NCI-H524 (cell line): ENCODE measurements around the gene MAP2K3.
"Not testable (repeated sequence)": the region's sequence is repeated elsewhere in the genome, so short reads cannot be mapped to it uniquely, and the experiment has no call there.

Experiments used
- DNase-seq, 2 experiments: peaks; one replicate each; lab custom pipeline; 2025; lab: John Stamatoyannopoulos, UW

Gene MAP2K3

DNA sequence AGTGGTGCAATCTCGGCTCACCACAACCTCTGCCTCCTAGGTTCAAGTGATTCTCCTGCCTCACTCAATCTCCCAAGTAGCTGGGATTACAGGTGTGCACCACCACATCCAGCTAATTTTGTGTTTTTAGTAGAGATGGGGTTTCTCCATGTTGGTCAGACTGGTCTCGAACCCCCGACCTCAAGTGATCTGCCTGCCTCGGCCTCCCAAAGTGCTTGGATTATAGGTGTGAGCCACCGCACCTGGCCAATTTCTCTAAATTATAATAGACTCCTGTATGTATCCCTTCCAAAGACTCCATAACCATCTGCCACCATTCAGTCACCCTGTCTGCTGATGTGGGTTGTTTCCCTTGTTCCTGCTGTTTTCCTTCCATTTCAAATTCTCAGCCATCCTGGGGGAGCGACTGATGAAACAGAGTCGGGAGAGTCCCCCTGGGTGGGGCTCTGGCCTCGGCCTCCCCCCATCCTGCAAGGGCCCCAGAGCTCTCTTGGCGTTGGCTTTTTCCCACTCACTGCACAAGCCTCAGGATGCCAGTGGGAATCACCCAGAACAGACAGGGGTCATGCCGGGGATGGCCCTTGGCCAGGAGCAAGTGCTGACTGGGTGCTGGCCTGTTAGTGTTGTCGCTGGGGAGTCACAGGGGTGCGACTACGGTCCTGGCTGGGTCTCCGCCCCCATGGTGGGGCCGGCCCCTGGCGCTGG, 25.7 kb downstream of the MAP2K3 start:
- not testable (repeated sequence) for DNase-seq

DNA sequence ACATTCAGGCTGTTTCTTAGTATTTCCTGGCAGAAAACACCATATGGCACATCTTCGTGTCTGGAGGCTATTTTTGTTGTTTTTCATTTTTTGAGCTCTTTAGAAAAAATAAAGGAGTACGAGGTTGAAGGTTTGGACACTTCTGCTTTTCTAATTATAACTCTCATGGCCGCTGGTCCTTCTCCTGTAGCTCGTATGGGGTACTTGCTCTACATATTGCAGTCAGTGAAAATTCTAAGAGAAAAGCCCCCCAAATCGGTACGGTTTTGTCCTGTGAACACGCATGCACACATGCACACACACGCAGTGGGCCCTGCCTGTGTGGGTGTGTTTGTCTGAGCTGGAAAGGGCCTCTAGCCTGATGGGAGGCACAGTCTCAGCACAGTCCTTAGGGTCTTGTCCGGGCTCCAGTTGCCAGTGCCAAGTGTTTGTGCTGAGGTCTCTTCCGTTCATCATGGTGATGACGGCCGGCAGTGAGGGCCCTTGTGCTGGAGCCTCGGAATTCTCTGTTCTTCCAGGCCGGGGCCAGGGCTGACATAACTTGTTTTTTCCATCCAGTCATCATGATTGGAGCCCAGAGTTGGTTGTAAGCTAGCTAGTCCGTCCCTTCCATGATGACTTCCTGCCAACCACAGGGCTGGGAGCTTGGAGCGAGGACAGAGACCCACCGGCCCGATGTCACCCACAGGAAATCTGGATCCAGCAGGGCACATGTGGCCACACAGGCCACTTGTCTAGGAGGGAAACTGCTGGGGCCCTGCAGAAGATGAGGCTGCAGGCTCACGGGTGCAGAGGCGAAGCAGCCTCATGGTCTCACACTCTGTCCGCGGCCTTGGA, 26.5 kb downstream of the MAP2K3 start:
- not testable (repeated sequence) for DNase-seq

DNA sequence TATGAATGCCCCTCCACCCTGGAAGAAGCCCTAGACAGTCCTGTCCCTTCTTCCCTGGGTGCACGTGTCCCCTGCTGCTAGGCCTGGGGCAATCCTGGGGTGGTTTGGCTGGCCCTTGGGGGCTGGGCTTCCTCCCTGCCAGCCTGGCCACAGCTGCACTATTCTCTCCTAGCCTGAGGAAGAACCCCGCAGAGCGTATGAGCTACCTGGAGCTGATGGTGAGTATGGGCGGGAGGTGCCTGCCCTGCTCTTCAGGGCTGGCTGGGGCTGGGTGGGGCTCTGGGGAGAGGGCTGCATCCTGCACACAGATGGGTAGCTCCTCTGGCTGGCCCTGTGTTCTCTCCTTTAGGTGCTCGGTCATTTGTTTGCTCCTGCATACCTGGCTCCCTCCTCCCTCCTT, 28.8 kb downstream of the MAP2K3 start:
- DNase-seq = no peak

DNA sequence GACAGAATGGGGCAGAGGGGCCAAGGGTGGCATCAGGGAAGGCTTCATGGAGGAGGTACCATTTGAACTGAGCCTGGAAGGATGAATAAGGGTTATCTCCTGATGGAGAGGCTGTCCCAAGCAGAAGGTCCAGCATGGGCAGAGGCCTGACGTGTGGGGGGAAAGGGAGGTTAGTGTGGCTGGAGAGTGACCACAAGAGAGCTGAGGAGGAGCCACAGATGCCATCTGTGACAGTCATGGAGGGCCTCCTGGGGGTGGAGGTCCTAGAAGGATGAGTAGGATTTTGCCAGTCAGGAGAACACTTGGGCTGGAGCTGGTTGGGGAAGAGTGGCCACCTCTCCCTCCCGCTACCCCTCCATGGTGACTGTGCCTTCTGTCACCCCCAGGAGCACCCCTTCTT, 29.2 kb downstream of the MAP2K3 start:
- DNase-seq = not testable (repeated sequence)

DNA sequence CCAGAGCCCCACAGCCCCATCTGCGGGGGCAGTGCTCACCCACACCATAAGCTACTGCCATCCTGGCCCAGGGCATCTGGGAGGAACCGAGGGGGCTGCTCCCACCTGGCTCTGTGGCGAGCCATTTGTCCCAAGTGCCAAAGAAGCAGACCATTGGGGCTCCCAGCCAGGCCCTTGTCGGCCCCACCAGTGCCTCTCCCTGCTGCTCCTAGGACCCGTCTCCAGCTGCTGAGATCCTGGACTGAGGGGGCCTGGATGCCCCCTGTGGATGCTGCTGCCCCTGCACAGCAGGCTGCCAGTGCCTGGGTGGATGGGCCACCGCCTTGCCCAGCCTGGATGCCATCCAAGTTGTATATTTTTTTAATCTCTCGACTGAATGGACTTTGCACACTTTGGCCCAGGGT, 29.8 kb downstream of the MAP2K3 start:
- DNase-seq = not testable (repeated sequence)

DNA sequence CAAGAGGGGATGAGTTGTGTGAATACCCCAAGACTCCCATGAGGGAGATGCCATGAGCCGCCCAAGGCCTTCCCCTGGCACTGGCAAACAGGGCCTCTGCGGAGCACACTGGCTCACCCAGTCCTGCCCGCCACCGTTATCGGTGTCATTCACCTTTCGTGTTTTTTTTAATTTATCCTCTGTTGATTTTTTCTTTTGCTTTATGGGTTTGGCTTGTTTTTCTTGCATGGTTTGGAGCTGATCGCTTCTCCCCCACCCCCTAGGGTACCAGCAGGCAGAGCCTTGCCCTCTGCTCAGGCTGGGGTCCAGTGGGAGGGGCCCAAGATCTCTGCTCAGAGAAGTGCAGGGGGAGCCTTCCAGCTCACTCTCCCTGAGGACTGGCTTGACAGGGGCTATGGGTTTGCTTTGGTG, 30.2 kb downstream of the MAP2K3 start:
- not testable (repeated sequence) for DNase-seq

DNA sequence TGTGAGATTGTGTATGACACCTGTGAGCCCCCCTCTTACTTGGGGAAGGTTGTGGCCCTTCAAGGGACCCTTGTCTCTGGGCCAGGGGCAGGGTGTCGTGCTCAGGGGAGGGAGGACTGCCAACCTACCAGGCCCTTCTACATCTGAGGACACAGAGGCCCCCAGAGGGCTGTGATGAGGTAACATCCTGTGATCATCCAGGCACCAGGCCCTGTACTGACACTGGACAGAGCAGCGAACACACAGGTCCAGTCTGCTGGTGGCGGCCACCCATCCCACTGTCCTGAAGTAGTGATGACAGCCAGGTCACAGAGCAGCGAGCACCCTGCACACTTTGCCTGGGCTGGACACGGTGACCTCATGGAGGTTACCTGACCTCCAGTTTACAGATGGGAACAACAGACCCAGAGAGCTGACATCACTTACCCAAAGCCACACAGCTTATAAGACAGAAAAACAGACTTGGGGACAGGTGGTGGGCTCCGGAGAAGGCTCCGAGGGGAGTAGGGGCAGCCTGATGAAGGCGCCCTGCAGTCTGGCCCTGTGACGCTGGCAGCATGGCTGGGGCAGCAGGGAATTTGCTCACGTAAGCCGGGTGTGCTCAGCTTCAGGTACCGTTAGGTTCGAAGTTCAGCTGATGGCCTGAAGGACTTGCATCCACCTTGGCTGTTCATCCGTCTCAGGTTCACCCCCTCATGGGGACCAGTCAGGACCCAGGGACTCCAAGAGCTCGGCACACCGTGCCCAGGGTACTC, 30.9 kb downstream of the MAP2K3 start:
- not testable (repeated sequence) for DNase-seq

DNA sequence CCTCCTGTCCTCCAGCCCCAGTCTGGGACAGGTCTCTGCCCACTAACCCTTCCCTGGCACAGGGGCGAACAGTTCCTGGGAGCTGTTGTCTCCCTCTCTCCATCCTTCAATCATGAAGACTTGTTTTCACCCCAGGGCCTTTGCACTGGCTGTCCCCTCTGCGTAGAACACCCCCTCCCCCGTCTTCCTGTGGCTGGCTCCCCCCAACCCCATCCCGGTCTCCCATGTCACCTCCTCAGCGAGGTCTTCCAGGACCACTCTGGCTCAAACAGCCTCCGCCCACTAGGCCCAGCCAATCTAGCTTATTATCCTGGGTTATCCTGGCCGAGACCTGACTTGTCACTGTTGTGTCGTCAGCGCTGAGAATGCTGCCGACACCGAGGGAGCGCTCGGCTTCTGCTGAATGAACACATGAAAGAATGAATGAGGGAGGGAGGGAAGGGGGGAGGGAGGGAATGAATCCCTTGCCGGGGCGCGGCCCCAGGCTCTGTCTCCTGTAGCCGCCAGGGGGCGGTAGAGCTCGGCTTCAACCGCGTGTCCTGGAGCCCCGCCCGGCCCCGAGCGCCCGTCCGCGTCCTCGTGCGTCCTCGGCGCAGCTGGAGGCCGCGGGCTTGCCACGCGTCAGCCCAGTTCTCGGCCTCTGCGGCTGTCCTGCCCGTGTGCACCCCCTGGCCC, 31.8 kb downstream of the MAP2K3 start:
- DNase-seq = not testable (repeated sequence)

DNA sequence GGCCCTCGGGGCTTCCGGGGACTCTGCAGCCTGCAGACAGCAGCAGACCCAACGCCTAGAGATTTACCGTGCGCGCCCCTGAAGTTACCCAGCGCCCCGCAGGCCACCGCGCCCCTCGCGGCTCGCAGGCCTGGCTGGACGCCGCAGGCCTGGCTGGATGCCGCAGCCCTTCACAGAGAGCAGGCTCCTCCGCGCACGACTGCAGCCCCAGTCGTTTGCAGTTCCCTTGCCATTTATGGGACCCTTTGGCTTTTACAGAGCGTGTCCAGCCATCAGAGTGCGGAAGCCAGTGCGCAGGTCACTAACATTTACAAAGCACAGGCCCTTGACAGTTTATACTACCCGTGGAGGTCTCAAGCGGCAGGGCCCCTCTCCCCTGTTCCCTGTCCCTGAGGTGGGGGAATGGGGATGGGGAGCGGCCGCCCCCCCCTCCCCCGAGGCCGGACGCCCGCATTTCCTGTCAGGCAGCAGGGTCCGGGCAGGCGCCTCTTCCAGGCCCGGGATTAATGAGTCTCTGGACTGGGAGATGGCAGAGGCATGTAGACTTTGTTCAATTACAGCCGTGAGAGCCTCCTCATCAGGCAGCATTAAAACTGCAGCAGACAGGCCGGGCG, 32.5 kb downstream of the MAP2K3 start:
- not testable (repeated sequence) for DNase-seq

DNA sequence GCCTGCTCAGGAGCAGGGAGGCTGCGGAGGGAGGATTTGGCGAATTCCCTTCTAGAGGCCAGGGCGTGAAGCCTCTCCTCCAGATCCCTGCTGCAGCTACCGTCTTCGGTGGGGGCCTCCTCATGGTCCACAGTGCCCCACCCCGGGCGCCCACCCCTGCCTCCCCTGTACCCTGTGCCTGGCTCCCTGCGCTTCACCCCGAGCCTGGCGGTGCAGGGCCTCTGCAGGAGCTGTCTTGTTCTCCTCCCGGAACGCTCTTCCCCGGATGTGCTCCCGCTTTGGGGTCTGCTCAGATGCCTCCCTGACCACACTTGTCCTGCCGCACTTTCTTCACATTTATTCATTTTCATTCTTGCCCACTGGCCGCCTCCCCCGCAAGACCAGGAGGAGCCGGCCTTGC, 33.3 kb downstream of the MAP2K3 start:
- not testable (repeated sequence) for DNase-seq

DNA sequence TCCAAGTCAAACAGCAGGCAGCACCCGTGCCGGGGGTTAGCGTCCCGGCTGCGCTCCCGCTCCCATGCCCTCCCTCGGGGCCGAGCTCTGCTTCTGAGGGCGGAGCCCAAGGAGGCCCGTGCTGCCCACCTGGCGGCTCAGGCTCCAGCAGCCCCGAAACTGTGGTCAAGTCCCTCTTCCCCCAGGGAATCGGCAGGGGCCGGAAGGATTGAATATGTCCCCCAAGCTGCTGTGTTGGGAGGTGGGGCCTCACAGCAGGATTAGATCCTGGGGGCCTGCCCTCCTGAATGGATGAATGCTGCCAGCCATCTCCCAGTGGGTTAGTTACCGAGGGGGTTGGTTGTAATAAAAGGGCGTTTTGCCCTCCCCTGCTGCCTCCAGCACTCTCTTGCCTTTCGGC, 33.9 kb downstream of the MAP2K3 start:
- DNase-seq = no peak

DNA sequence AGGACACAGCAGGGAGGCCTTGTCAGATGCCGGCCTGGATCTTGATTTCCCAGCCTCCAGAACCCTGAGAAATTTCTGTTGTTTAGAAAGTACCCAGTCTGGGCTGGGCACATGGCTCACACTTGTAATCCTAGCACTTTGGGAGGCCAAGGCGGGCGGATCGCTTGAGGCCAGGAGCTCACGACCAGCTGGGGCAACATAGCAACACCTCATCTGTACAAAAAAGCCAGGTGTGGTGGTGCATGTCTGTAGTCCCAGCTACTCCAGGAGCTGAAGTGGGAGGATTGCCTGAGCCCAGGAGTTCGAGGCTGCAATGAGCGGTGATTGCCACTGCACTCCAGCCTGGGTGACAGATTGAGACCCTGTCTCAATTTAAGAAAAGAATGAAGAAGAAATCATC, 34.3 kb downstream of the MAP2K3 start:
- DNase-seq = not testable (repeated sequence)

DNA sequence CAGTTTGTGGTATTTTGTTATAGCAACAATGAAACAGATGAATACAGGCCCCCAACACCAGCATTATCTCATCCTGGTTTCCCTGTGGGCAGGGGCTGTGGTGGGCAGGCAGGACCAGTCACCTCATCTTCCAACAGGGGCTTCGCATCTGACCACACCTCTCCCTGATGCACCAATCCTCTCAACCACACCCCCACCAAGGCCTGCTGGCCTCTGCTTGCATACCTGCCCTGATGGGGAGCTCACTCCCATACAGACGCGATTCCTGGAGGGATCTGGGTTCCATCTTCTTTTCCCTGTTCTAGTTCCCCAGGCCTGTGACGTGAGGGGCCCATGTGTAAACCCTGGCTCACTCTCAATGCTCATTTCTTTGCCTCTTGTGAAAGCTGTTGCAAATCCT, 34.7 kb downstream of the MAP2K3 start:
- DNase-seq = not testable (repeated sequence)

DNA sequence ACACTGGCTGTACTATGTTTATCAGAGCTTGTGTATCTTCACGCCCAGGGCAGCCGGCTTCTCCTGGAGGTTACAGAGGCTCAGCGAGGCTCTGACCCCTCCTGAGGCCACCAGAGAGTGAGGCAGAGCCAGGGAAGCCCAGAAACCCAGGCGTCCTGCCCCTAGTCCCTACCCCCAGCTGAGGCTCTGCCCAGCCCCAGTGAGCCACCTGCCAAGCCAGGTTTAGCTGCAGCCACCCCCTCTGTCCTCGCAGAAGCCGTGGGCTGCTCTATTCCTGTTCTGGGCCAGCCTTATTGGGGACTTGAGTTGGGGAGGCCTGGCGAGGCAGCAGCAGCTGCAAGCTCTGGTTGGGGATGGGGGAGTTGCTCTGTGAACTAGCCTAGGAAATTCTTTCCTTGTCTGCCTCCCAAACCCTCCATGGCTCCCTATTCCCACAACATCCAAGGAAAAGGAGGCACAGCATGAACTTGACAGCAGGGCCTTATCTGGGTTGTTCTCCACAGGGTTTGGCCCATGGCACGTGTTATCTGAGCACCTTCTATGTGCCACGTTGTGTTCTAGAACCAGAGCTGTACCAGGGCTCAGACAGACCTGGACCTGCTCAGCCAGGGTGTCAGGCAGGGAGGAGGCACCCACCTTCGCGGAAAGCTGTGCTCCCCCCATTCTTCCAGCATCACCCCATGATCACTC, 35.3 kb downstream of the MAP2K3 start:
- DNase-seq = not testable (repeated sequence)

DNA sequence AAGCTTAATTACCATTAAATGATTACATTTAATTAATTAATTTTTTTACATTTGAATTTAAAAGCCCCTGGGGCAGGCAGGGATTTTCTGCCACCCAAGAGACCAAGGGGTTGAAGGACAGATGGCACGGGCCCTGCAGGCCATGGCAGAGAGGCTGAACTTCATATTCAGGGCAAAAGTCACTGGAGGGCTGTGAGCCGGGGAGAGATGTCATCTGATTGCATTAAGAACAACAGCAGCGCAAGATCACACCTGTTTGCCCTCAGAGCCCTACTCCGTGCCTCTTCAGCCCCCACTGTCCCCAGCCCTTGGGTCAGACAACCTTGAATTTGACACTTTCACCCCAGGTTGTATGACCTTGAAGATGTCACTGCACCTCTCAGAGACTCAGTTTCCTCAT, 35.9 kb downstream of the MAP2K3 start:
- DNase-seq = not testable (repeated sequence)

DNA sequence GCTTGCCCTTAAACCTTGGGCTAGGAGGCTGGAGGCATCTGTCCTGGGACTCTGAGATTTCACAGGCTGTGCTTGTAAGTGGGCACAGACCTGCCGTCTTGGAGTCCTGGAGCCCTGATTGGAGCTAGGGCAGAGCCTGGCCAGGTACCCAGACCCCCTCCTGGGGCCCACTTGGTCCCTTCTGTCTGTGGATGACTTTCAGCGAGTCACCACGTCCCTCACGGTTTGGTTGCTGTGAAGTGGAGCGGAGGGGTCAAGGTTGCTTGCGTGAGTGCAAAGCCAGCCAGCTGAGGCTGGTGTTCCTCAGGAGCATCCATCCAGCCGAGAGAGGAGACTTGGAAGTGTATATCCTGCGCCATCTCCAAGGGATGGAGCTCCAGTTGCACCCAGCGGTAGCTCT, 36.5 kb downstream of the MAP2K3 start:
- DNase-seq = not testable (repeated sequence)

DNA sequence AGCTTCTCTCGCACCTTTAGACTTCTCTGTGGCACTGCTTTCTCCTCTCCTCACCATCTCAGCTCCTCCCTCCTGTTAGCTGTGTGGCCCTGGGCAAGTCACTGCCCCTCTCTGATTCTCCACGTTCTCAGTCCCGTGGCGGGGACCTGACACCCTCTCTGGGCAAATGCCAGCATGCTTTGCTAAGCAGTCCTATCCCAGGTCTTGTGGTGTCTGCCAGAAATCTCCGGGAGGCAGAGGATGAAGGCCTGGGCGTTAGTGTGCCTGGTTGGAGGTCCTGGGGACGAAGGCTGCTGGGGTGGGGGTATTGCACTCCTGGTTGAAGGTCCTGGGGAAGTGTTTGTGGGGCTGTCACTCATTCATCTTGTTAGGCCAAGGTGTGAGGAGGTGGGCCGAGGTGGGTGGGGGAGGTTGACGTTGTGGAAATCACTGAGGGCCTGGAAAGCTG, 37.3 kb downstream of the MAP2K3 start:
- not testable (repeated sequence) for DNase-seq

DNA sequence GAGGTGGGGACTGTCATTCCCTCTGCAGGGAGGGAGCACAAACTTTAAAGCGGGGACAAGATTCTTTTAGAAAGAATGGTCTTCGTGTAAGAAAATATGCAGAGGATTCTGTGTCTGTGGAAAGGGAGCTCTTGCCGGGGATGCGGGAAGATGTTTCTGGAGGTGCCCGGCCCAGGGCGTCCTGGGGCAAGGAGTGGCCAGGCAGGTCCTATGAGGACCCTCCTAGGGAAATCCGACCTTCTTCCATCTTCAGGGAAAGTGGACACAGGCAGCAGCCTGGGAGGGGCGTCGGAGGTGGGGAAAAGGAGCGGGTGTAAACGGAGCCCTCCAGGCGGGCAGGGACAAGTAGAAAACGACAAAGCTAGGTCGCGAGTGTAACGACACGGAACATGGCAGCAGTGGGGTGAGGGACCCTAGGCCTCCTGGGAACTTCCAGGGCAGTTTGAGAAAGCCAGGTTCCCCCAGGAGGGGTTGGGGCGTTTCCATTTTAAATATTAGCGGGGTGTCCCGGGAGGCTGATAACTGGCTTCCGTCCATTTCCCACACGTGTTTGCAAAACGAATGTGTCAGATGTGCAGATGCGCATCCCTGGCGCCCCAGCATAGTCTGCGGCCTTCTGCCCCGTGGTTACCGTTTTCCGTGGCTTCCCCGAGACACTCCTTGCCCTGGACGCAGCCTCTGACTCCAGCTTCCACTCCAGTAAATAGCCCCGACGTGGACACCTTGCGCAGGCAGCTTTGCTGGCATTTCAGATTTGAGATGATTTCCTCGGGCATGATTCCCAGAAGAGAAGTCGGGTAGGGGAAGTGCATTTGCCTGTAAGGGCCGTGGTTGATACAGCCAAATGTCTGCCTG, 39.0 kb downstream of the MAP2K3 start:
- DNase-seq = not testable (repeated sequence)

DNA sequence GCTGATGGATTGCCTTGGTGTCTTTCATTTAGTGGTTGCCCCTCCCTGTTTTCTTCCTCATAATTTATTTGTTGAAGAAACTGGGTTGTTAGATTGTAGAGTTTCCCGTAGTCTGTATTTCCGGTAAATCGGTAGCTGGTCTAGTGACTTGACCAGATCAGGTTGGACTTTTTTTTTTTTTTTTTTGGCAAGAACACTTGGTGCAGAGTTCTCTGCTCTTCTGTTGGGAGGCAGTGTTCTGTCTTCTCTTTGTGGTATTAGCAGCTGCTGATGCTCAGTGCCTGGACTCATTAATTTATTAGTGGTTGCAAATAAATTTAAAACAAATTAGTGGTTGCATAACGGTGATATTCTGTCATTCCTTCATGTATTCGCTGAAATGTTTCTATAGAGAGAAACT, 40.2 kb downstream of the MAP2K3 start:
- DNase-seq = not testable (repeated sequence)

DNA sequence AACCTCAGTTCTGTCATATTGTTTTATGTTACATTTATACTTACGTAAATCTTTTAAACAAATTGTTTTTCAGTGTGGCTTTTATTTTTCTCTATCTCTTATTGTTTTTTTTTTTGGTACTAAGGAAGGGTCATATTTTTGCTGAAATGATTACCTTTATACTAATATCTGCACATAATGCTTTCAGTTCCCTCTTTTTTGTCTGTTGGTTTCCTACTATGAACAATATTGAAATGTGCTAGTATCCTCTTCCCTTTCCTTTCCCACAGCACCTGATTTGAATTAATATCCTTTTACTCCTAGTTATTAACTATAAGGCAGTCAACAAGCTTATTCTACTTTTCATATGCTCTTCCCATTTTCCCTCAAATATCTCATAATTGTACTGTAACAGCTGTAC, 43.4 kb downstream of the MAP2K3 start:
- not testable (repeated sequence) for DNase-seq
